LNCaP clone FGC (cell line): ENCODE results near the gene PPY.
"Not testable (repeated sequence)": the region's sequence is repeated elsewhere in the genome, so short reads cannot be mapped to it uniquely, and the experiment has no call there.

Experiments
- DNase-seq: peaks from one replicate; pipeline ENCODE4 v3.0.0-alpha.2; 2011; ENCODE audit warnings: low read depth
- H3K4me3 ChIP-seq: 2 replicates; pipeline ENCODE4 v1.5.1; 2011; ENCODE audit warnings: mild to moderate bottlenecking, low read depth, low read length, control low read depth
- TF ChIP-seq, protein P1 (sequence below): IDR thresholded peaks from 2 replicates; pipeline ENCODE4 v1.5.1; 2012; ENCODE audit warnings: mild to moderate bottlenecking; ENCODE audit not compliant: control insufficient read depth, insufficient read depth; ENCODE audit errors: extremely low read depth

The PPY gene

GRCh38 chr17:43901861-43902589 lies 40.3 kb downstream of the PPY start:
- H3K4me3 ChIP-seq, result no peak overlapping the region
- DNase-seq, result no peak
- TF ChIP-seq, protein P1, sequence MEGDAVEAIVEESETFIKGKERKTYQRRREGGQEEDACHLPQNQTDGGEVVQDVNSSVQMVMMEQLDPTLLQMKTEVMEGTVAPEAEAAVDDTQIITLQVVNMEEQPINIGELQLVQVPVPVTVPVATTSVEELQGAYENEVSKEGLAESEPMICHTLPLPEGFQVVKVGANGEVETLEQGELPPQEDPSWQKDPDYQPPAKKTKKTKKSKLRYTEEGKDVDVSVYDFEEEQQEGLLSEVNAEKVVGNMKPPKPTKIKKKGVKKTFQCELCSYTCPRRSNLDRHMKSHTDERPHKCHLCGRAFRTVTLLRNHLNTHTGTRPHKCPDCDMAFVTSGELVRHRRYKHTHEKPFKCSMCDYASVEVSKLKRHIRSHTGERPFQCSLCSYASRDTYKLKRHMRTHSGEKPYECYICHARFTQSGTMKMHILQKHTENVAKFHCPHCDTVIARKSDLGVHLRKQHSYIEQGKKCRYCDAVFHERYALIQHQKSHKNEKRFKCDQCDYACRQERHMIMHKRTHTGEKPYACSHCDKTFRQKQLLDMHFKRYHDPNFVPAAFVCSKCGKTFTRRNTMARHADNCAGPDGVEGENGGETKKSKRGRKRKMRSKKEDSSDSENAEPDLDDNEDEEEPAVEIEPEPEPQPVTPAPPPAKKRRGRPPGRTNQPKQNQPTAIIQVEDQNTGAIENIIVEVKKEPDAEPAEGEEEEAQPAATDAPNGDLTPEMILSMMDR, result no peak

DNA sequence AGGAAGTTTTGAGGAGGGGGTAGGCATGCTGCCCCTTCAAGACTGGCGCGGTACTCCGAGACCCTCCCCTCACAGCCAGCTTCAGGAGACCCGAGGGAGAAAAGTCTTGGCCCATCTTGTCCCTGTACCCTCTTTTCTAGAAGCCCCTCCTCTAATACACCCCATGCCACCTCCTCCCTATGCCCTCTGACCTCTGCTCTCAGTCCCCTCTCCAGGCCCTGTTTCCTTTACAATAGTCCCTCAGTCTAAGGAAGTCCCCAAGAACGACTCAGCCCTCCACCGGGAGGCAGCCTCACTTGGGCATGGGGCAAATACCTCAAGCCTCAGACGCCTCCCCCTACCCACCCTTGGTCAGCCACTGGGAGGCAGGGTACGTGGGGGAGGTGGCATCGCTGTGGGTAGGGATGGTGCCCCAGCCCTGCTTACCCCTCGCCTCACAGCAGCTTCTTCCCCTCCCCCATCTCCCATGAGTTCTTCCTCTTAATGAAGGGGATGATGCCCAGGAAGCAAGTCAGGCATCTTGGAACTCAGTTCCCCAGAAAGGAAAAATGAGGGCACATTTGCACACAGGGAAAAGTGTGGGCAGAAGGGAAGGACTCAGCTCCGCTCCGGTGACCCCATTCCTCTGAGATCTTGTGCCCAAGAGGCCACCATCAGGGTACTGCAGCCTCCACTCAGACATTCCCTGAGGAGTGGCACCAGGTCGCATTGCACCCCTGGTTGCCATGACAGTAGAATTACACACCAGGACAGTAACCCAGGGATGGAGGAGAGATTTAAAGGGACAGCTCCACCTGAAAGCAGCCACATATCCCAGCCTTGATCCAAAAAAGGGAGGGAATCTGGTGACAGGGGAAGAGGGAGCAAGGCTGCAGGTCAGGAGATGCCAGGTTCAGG lies 41.2 kb downstream of the PPY start:
- TF ChIP-seq, protein P1, result no peak
- no peak for DNase-seq
- peak overlapping the region; percentile 78 for H3K4me3 ChIP-seq

- H3K4me3 ChIP-seq, result peak overlapping the region; percentile 78
- DNase-seq, result peak; percentile 17
- TF ChIP-seq, protein P1, result no peak
Observed at GRCh38 chr17:43900183-43900857, 42.0 kb downstream of the PPY start.

DNA sequence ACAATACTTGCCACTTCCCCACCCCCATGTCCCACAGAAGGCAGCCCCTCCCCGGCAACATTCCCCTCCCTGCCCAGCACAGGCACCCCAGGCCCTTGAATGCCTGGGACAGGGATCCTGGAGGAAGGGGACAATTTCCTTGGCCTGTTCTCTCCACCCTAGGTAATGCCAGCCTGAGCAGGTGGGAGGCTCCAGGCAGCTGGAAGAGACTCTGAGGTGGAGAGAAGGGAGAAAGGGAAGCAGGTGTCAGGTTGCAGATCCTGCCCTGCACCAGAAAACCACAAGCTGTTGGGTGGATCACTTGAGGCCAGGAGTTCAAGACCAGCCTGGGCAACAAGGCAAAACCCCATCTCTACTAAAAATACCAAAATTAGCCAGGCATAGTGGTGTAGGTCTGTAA lies 43.8 kb downstream of the PPY start:
- no peak for DNase-seq
- TF ChIP-seq, protein P1, result no peak
- H3K4me3 ChIP-seq, result no peak overlapping the region

- no peak for DNase-seq
- TF ChIP-seq, protein P1, result no peak
- no peak overlapping the region for H3K4me3 ChIP-seq
Observed at GRCh38 chr17:43897831-43898230, 44.4 kb downstream of the PPY start.

DNA sequence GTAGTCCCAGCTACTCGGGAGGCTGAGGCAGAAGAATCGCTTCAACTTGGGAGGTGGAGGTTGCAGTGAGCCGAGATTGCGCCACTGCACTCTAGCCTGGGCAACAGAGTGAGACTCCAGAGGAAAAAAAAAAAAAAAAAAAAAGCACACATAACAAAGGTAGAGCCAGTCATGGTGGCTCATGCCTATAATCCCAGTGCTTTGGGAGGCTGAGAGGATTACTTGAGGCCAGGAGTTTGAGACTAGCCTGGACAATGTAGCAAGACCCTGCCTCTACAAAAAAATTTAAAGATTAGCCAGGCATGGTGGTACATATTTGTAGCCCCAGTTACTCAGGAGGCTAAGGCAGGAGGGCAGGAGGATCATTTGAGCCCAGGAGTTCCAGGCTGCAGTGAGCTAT lies 47.8 kb downstream of the PPY start:
- not testable (repeated sequence) for H3K4me3 ChIP-seq, DNase-seq

DNA sequence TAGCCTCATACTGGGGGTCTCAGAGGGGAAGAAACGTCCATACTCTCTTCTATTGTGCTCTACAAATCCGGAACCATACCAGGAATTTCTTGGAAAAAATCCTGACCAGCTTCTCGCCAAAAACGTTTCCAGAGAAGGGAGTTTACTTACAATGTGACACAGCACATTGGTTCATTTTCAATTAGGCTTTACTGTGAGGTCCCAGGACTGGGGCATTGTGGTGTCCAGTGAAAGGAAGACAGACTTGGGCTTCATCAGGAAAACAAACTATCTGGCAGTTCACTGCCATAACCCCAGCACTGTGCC lies 49.7 kb downstream of the PPY start:
- H3K4me3 ChIP-seq, result no peak overlapping the region
- DNase-seq, result no peak
- TF ChIP-seq, protein P1, result no peak
